ENCODE results near the gene CD163L1.
"Not testable (repeated sequence)": the region's sequence is repeated elsewhere in the genome, so short reads cannot be mapped to it uniquely, and the experiment has no call there.

CD163L1 gene

DNA sequence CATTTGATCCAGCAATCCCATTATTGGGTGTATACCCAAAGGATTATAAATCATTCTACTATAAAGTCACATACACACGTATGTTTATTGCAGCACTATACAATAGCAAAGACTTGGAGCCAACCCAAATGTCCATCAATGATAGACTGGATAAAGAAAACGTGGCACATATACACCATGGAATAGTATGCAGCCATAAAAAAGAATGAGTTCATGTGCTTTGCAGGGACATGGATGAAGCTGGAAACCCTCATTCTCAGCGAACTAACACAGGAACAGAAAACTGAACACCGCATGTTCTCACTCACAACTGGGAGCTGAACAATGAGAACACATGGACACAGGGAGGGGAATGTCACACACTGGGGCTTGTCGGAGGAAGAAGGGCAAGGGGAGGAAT is 106.2 kb downstream of the CD163L1 start:
- in situ Hi-C loops (cut with MboI; ENCODE audit: low sequenced_read_pairs) = not testable (repeated sequence)

DNA sequence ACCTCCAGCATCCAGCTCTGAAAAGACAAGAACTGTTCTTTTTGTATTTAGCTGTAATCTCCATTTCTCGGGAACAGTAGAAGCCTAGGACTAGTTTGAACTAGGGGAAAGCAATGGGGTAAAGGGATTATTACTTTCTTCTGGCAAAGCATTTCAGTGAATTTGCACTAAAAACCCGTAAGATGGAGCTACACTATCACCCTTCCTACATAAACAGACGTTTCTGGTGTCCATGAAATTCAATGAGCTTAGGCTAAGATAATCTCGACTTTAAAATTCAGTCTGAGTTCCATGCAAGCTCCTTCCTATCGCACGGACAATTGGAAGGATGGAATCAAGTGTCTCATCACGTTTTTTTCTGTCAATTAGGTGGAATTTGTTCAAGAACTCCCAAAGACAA is 116.0 kb downstream of the CD163L1 start:
- in situ Hi-C loops (cut with MboI; ENCODE audit: low sequenced_read_pairs) = no loop called here

DNA sequence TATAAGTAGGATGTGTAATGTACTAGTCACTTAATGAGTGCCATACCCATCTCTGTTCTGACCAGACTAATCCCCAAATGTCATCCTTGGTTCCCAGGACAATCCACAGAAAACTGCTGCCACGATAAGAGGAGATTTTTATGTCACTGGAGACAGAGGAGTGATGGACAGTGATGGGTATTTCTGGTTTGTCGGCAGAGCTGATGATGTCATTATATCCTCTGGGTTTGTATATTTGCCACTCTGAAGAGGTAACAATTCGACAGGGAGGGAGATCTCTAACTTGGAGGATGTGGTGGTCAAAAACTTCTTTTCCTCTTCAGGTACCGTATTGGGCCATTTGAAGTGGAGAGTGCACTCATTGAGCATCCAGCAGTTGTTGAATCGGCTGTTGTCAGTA is 119.8 kb downstream of the CD163L1 start:
- in situ Hi-C loops (cut with MboI; ENCODE audit: low sequenced_read_pairs) = no loop called here

DNA sequence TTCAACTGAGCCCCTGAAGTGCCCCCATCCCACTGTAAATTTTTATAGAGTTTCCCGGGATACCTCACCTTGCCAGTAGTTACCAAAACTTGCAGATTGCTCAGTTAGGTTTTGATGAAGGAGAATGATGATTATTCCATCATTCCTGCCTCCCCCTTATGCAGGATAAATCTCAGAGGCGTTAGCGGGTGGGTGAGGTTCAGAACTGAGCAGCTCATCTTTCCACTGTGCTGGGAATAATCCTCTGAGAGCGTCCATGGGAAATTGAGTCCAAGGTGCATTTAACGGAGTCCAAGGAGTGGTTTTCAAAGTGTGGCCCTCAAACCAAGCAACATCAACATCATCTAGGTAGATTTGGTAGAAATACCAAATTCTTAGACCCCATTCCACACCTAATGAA is 121.4 kb downstream of the CD163L1 start:
- in situ Hi-C loops (cut with MboI; ENCODE audit: low sequenced_read_pairs) = no loop called here

DNA sequence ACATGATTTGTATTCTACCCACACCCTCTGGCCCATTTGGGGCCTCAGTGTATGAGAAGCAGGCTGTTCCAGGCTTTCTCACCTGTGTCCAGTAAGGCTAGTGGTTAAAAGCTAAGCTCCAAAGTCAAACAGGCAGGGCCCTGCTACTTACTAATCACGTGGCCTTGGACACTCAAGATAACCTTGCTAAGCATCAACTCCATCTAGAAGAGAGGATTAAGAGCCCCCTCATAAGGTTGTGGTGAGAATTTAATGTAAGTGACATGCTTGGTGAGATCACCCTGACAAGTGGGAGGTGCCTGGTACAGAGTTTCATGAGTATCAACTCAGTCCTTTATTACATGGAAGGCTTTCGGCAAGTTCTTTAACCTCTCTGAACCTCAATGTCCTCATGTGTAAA is 122.3 kb downstream of the CD163L1 start:
- in situ Hi-C loops (cut with MboI; ENCODE audit: low sequenced_read_pairs) = no loop called here

DNA sequence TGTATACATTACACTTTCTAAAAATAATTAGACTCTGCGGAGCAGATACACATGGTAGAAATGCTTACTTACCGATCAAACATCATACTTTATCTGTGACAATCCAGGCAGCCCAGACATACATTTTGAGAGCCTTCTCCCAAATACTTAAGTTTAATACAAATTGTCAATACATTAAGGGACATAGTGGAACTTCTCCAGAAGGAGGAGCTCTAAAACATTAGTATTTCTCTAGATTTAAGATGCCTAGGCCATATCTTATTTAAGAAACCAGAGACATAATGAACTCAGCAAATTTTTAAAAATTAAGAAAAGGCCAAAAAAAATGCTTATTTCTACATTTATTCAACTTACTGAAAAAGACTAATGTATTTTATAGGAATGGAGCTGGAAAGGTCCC is 124.0 kb downstream of the CD163L1 start:
- in situ Hi-C loops (cut with MboI; ENCODE audit: low sequenced_read_pairs) = no loop called here

DNA sequence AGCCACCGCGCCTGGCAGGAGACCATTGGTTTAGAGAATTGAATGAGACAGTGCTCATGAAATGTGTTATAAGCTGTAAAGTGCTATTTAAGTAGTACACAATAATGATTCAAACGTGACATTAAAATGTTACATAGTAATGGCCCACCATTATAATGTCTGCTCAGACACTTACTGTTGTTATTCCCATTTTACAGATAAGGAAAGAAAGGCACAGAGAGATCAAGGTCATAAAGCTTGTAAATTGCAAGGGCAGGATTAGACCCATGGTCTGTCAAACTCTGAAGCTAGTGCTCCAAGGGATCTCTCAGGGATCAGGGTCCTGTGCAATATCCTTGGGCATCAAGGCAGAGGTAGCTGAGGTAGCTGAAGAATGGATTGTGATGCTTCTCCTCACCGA is 133.9 kb downstream of the CD163L1 start:
- in situ Hi-C loops (cut with MboI; ENCODE audit: low sequenced_read_pairs) = no loop called here

Data from HL-60/S4 treated with retinoic acid at 250 ng/mL for 4 days and 3 days (cell line).